Measurements from ENCODE around the gene THBS3. TPM values are rescaled to one million over a fixed set of nuclear protein-coding genes. Genes with fewer than 3 reads are reported as not detected.
A peak's percentile ranks its signal among the peaks of the same experiment; 100 is the strongest.

Gene THBS3
- total RNA-seq (2022) (33.0 and 34.4 TPM in 2 replicates), Bru-seq, nascent RNA (percentile 62 among the genes with signal in this experiment), BruChase-seq, experiment 1, labeled RNA remaining after a 6-hour chase (percentile 79 among the genes with signal in this experiment), BruChase-seq, experiment 2, labeled RNA remaining after a 2-hour chase (percentile 68 among the genes with signal in this experiment)
- long read RNA-seq, partial matches to known transcripts, result 8 of 31 reads
- long read RNA-seq, other reads (novel, unspliced or antisense), result 21 of 31 reads

DNA sequence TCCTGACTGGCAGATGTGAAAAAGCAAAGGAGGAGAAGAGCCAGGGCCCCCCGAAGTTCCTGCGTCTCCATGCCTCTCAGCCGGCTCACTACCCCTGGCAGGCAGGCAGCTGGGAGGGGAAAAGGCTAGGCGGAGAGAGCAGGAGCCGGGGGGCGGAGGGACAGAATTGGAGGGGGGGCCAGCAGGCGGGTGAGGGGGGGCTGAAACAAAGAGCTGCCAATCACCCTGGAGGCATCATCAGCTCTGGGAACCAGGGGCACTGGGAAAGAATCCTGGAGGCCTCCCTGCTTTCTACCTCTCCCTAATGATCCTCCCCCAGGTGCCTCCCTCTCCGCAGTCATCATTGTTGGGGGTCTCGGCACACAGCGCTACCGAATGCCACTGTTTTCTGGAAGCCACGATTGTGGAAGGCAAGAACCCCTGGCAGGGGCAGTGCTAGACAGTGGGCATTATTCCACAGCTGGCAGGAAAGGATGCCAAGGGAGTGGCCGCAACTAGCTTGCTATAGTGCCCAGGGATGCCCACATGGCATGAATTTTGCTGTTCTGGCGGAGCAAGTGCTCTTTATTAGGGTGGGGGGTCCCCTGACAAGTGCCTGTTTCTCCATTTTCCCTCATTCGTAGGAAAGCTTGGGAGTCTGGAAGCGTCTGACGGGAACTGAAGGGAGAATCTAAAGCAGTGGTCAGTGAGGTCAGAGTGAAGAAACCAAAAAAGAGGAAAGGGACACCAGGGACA, at the start of gene THBS3:
TSS of gene THBS3 (minus strand) at position 92 of the 735 bp plus-strand sequence. CDS start at position 71, 21 bp downstream.
- TF ChIP-seq, protein P1, sequence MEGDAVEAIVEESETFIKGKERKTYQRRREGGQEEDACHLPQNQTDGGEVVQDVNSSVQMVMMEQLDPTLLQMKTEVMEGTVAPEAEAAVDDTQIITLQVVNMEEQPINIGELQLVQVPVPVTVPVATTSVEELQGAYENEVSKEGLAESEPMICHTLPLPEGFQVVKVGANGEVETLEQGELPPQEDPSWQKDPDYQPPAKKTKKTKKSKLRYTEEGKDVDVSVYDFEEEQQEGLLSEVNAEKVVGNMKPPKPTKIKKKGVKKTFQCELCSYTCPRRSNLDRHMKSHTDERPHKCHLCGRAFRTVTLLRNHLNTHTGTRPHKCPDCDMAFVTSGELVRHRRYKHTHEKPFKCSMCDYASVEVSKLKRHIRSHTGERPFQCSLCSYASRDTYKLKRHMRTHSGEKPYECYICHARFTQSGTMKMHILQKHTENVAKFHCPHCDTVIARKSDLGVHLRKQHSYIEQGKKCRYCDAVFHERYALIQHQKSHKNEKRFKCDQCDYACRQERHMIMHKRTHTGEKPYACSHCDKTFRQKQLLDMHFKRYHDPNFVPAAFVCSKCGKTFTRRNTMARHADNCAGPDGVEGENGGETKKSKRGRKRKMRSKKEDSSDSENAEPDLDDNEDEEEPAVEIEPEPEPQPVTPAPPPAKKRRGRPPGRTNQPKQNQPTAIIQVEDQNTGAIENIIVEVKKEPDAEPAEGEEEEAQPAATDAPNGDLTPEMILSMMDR (IDR thresholded peaks at IDR 0.05; ENCODE audit: unreplicated experiment), result no peak
- intact Hi-C loops (cut with micrococcal nuclease), result loop anchor here (1.0 to 5.0 kb wide), 5 partner anchors 18 to 115 kb away; partner anchors contain the start of gene SCAMP3
- Mint-ChIP-seq H3K9me3 (ENCODE audit: unreplicated experiment) (no peaks in the 10 kb centered on the region), H3K4me3 (ENCODE audit: unreplicated experiment) (peak within 1 kb of the TSS; percentile 76), H3K36me3 (ENCODE audit: insufficient read depth, unreplicated experiment) (peaks cover 40% of the 10 kb centered on the region), H3K27me3 (ENCODE audit: insufficient read depth, unreplicated experiment) (no peaks in the 10 kb centered on the region), H3K27ac (ENCODE audit: low read depth, unreplicated experiment) (peak within 1 kb of the TSS; percentile 91), H3K4me1 (ENCODE audit: insufficient read depth, unreplicated experiment) (peaks cover 22% of the 10 kb centered on the region)
- BruUV-seq (replicated peaks), result TSS peak; percentile 78
- POLR2A ChIA-PET, result interaction anchor here (0.7 to 9.2 kb wide), 10 partner anchors 13 to 100 kb away, joined by 3 to 131 read pairs (median 6); partner anchors contain the start of genes FDPS and KRTCAP2
- CTCF ChIA-PET, result interaction anchor here (0.5 to 9.1 kb wide), 19 partner anchors 11 to 687 kb away, joined by 3 to 111 read pairs (median 7); partner anchors contain the start of gene KRTCAP2
- DNase-seq (ENCODE audit: unreplicated experiment), result no peak

- Mint-ChIP-seq H3K4me1 (ENCODE audit: insufficient read depth, unreplicated experiment) (peaks cover 39% of the 10 kb centered on the region), H3K36me3 (ENCODE audit: insufficient read depth, unreplicated experiment) (peaks cover 49% of the 10 kb centered on the region), H3K27me3 (ENCODE audit: insufficient read depth, unreplicated experiment) (no peaks in the 10 kb centered on the region), H3K4me3 (ENCODE audit: unreplicated experiment) (peak overlapping the region; percentile 84), H3K9me3 (ENCODE audit: unreplicated experiment) (no peaks in the 10 kb centered on the region), H3K27ac (ENCODE audit: low read depth, unreplicated experiment) (peak overlapping the region; percentile 83)
- BruUV-seq (replicated peaks), result TSS peak; percentile 21
- POLR2A ChIA-PET, result interaction anchor here (0.6 to 3.9 kb wide), 15 partner anchors 7 to 132 kb away, joined by 3 to 20 read pairs (median 4); partner anchors contain the start of gene CLK2
- intact Hi-C loops (cut with micrococcal nuclease), result no loop called here
- TF ChIP-seq, protein P1 (IDR thresholded peaks at IDR 0.05; ENCODE audit: unreplicated experiment), result no peak
- no peak for DNase-seq (ENCODE audit: unreplicated experiment)
- CTCF ChIA-PET, result interaction anchor here (0.6 to 10.0 kb wide), 6 partner anchors 14 to 68 kb away, joined by 3 to 238 read pairs (median 3); partner anchors contain the start of genes CLK2 and HCN3
Observed at GRCh38 chr1:155256058-155256852, 48.6 kb upstream of the THBS3 start.

GRCh38 chr1:155255243-155256007, 47.7 kb upstream of the THBS3 start, which contains the start of gene ENTREP3:
TSS of gene ENTREP3 (minus strand) at chr1:155255483. CDS start at chr1:155254877, 606 bp downstream.
- DNase-seq (ENCODE audit: unreplicated experiment), result peak; percentile 81
- H3K4me1 Mint-ChIP-seq (ENCODE audit: insufficient read depth, unreplicated experiment), result peaks cover 32% of the 10 kb centered on the region
- intact Hi-C loops (cut with micrococcal nuclease), result no loop called here
- ChIA-PET POLR2A (interaction anchor here (0.6 to 3.9 kb wide), 20 partner anchors 8 to 396 kb away, joined by 3 to 20 read pairs (median 4); partner anchors contain the start of genes CLK2 and KRTCAP2), CTCF (interaction anchor here (0.6 to 10.0 kb wide), 6 partner anchors 14 to 68 kb away, joined by 3 to 238 read pairs (median 4); partner anchors contain the start of genes CLK2 and HCN3)
- TF ChIP-seq, protein P1 (IDR thresholded peaks at IDR 0.05; ENCODE audit: unreplicated experiment), result no peak
- peak within 1 kb of the TSS; percentile 83 for H3K27ac Mint-ChIP-seq (ENCODE audit: low read depth, unreplicated experiment)
- peaks cover 41% of the 10 kb centered on the region for H3K36me3 Mint-ChIP-seq (ENCODE audit: insufficient read depth, unreplicated experiment)
- no TSS peak for BruUV-seq (replicated peaks)
- H3K9me3 Mint-ChIP-seq (ENCODE audit: unreplicated experiment), result no peaks in the 10 kb centered on the region
- no peaks in the 10 kb centered on the region for H3K27me3 Mint-ChIP-seq (ENCODE audit: insufficient read depth, unreplicated experiment)
- H3K4me3 Mint-ChIP-seq (ENCODE audit: unreplicated experiment), result peak within 1 kb of the TSS; percentile 84

Measured in MCF 10A (cell line).